Right ventricle myocardium inferior (tissue), 1 donor: ENCODE results near the gene TRMT1. TPM values are rescaled to one million over a fixed set of nuclear protein-coding genes. Genes with fewer than 3 reads are reported as not detected.
"Not testable (repeated sequence)": the region's sequence is repeated elsewhere in the genome, so short reads cannot be mapped to it uniquely, and the experiment has no call there.

Source experiments
- ATAC-seq: fragments of 200-7000 bp; cut with Tn5 transposase; one replicate; pipeline ENCODE4 v1.9.1; 2020; ENCODE audit warnings: mild to moderate bottlenecking, moderate library complexity
- DNase-seq: peaks from one replicate; pipeline ENCODE4 v3.0.0; 2021; ENCODE audit errors: missing footprints
- intact Hi-C: fragments of 100-400 bp; cut with DNase I; formaldehyde crosslinking; loops from one replicate; pipeline ENCODE4 v1.11.0; 2022
- long read RNA-seq: library from polyadenylated mRNA; unstranded; transcript quantifications from one replicate; pipeline ENCODE4 v2.0.0, GENCODE V29; 2021
- total RNA-seq: library from RNA; stranded (reverse); fragmentation: NEBNext Ultra II Directional; extraction: Animal tissue kit (Norgen Biotek cat#: 25700); gene quantifications from one replicate; pipeline ENCODE4 v1.2.1, GENCODE V29; 2021
- donor health status: DM: no; HTN: yes; CAD: no; lungs with severe emphysema.

Gene TRMT1
- total RNA-seq, result 21.1 TPM
- long read RNA-seq, transcript TRMT1-202 (17 exons, 2,142 nt), result major isoform, 15 of 23 reads
- long read RNA-seq, partial matches to known transcripts, result 1 of 23 reads
- long read RNA-seq, other reads (novel, unspliced or antisense), result 7 of 23 reads

DNA sequence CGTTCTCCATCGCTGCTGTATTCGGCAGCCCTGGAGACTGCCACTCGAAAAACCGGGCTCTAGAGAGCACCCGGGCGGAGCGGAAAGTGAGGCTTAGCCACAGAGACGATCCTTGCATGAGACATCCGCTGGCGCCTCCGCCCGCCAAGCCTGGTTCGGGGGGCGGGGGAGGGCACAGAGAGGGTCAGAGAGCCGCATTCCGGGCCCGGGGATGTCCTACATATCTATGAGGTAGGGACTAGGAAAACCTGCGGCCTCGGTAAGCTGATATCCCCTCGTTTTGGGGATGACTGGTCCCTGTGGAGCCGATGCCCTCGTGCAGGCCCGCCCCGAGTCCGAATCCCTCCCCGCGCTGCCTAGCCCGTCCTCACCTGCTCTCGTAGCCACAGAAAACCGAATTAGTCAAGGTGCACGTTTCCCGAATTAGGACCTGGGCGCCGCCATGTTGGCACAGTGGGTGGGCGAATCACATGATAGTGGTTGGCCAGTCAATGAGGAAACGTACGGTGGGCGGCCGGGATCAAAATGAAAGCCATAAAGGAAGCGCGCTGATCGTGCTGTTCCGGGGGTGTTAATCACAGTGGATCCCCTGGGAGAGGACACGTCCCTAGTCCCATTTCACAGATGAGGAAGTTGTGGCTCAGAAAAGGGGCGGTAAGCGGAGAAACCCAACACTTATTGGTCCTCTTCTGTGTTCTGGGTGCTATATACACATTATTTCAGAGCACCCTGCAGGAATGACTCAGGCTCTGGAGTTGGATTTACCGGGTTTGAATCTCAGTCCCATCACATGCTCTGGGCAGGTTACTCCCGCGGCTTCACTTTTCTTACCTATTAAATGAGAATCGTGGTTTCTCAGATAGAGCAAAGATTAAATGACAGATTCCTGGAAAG, at the start of gene TRMT1:
TRMT1 (minus strand) TSS at position 459 of the 894 bp plus-strand sequence; CDS start at position 118, 341 bp downstream.
- ATAC-seq, result peak; percentile 77
- intact Hi-C loops, result loop anchor here (2.0 kb wide), 2 partner anchors 14 to 34 kb away; partner anchors contain the start of genes IER2, LYL1 and STX10
- DNase-seq, result peak; percentile 97

DNA sequence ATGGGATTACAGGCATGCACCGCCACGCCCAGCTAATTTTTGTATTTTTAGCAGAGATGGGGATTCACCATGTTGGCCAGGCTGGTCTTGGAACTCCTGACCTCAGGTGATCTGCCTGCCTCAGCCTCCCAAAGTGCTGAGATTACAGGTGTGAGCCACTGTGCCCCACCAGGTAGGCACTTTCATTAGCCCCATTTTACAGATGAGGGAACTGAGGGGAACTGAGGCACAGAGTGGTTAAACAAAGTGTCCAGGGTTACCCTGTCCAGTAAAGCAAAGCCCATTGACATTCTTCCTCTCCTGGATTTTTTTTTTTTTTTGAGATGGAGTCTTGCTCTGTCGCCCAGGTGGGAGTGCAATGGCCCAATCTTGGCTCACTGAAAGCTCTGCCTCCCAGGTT, 49.6 kb upstream of the TRMT1 start:
- peak; percentile 6 for DNase-seq
- intact Hi-C loops, result not testable (repeated sequence)

DNA sequence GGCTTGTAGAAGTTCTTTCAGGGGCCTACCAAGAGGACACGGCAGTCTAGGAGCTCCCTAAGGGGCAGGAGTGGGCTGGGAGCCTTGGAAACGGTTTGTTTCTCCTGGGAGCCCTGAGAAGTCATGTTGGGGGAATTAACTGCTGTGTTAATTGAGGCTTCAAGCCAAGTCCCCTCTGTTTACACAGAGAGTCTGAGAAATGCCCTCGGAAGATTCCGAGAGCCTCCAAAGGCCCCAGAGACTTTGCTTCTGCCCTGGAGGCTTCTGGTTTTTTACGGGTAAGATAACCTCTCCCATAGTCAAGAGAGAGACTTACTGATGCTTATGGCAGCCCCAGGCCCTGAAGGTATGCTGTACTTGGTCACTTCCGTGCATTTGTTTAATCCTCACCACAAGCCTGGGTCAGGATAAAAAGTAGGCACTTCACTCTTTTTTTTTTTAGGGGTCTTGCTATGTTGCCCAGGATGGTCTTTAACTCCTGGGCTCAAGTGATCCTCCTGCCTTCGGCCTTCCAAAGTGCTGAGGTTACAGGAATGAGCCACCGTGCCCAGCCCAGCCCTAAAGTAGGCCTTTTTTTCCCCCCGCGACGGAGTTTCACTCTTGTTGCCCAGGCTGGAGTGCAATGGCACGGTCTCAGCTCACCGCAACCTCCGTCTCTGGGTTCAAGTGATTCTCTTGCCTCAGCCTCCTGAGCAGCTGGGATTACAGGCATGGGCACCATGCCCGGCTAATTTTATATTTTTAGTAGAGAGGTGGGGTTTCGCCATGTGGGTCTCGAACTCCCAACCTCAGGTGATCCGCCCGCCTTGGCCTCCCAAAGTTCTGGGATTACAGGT, 48.8 kb upstream of the TRMT1 start:
- ATAC-seq, result no peak
- intact Hi-C loops, result no loop called here
- peak; percentile 5 for DNase-seq

More for the DNA sequence above, 49.6 kb upstream of the TRMT1 start:
- ATAC-seq, result not testable (repeated sequence)

DNA sequence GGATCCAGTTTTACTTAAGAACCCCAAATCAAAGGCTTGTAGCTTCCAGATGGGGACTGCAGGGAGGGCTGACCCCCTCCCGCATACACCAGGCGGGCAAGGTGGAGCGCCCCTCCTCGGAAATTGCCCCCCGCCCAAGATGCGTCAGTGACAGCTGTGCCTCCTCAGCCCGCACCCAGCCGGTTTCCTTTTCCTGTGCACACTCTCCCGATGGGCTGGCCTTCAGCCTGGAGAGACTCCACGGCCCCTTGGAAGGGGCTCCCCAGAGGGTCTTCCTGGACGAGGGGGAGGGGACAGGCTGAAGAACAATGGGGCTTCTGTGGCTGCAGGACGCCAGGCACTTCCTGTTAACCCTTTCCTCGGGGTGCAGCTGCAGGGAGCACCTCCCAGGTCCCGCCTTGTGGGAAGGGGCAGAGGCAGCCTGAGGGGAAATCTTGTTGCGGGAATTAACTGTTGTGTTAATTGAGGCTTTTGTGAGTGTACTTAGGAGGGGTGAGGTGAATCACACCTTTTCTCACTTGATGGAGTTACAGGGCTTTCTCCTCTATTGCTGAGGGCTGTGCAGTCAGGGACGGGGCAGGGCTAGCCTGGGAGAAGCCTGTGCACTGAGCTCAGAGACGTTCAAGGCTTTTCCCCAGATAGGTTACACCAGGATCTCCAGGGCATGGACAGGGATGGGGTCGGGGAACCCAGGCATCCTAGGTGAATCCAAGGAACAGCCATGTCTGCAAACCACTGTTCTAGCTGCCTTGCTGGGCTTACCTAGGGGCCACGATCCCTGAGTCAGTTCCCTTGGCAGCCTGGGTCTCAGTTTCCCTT, 48.0 kb upstream of the TRMT1 start:
- DNase-seq (peak; percentile 83), ATAC-seq (peak; percentile 34)
- intact Hi-C loops, result no loop called here

DNA sequence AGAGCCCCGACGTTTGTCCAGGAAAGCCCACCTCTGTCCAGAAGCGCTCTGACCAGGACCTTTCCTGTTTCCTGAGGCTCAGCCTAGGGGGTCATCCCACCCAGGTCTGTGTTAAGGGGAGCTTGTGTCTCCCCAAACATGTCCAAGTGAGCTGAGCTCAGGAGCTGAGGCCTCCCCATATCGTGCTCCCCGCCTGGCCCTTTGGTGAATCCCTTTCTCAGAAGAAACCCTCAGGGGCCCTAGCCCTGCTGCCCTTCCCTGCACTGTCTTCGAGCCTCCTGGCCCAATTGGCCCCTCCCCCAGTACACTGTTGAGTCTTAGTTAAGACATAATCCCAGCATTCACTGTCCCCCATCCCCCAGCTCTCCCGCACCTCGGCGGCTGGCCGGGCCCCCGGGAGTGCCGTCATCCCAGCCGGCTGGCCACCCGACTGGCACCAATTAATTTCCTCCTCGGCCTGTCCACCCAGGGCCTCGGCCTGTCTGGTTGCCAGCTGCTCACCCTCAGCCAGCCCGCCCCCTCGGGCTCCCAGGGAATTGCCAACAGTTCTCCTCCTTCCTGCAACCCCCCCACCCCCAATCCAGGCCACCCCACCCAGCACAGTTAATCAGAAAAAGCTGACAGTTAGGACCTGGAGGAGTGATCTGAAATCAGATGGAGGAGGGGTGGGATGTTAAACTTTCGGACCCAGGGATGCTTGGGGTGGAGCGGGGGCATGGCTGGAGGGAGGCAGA, 47.2 kb upstream of the TRMT1 start:
- intact Hi-C loops, result loop anchor here (2.0 kb wide), 1 partner anchor 61 kb away; the partner anchor contains the start of gene LYL1
- peak; percentile 53 for ATAC-seq
- peak; percentile 85 for DNase-seq

DNA sequence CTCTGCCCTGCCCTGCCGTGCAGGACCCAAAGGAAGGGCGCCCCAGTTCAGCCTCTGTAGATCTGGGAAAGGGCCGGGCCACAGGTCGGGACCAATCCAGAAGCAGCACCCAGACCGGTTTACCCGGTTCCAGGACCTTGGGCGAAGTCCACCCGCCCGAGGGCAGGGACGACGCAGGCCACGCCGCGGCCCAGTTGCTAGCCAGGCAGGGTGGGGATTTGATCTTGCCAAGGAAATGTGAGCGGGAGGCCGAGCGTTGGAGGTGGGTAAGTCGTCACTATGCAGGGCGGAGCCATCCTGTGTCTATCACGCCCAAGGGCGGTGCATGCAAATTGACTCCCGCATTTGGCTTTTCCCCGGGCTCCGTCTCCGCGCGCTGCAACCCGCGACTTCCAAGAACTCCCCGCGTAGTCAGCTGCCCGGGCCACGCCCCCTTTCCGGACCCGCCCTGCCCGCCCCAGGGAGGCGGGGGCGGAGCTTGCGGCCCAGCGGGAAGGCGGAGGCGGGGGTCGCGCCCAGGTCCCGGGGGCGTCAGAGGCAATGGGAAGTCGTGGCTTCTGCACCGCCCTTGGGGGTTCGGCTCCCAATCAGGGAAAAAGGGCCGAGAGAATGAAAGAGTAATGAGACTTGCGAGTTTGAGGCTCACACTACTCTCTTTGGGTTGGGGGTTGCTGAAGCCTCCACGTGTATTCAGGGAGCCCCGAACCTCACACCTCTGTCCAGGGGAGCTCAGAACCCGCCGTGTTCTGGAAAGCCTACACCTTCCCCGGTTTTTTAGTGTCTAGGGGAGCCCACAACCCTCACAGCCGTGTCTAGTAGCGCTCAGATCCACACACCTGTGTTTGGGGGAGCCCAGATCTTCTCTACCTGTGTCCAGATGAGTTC, 46.4 kb upstream of the TRMT1 start:
- ATAC-seq (peak; percentile 92), DNase-seq (peak; percentile 98)
- intact Hi-C loops, result loop anchor here (2.0 kb wide), 1 partner anchor 60 kb away; the partner anchor contains the start of gene LYL1

DNA sequence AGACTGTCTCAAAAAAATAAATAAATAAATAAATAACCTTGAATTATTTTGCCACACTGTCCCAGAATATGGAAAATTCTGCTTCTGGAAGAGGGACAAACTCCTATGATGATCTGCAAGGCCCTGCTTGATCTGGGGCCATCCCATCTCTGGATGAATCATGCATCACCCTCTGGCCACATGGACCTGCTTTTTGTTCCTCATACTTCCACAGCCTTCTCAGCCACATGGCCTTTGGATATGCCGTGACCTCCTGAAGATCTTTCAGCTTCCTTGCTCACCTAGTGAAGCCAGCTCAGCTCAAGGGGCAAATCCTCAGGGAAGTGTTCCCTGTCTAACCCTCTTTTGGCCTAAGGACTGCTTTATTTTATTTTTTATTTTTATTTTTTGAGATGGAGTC, 44.0 kb upstream of the TRMT1 start:
- no peak for DNase-seq
- intact Hi-C loops, result no loop called here
- ATAC-seq, result no peak

DNA sequence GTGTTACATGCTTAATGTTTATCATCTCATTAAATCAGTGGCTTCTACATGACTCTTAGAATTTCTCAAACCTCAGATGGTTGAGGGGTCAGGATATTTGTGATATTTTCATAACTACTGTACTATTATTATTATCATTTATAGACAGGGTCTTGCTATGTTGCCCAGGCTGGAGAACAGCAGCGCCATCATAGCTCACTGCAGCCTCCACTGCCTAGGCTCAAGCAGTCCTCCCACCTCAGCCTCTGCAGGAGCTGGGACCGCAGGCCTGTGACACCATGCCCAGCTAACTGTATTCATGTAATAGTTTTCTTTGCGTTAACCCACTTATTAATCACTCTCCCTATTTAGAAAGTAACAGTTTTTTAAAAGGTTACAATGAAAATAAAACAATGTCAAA, 43.2 kb upstream of the TRMT1 start:
- intact Hi-C loops, result loop anchor here (10.0 kb wide), 1 partner anchor 685 kb away; no protein-coding TSS in a partner anchor
- DNase-seq (peak; percentile 25), ATAC-seq (no peak)

DNA sequence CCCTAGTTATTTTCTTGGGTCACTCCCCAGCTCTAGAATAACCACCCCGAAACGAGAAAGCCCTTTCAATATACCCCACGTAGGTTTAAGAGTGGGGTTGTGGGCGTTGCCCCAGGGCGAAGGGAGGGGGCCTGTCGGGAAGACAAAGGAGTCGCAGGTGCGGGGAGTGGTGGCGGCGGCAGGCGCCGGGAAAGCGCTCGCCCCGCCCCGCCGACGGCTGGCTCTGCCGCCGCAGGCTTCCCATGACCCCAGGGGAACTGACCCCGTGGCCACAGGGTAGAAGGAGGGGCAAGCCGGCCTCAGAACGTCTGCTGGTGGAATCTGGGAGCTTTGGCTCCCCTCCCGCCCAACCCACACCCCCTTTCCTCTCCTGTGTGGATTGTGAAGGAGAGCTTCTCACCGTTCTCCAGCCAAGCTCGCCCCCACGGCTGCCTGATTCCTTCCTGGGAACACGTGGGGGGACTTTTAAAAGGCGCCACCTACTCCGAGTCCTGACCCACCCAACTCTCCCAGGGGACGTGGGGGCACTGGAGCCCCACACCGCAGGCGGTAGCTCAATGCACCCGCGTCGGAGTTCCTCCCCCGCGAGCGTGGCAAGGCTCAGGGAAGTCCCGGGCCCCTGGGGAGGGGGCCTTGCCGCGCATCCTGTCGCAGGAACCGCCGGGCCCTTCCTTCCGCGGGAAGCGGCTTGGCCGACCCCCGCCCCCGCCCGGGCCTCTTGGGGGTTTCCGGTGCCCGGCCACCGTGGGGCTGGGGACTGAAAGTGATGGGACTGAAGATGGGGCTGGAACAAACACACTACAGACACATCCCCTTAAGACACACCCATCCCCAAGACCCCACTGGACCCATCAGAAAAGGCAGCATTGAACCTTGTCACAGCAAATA, 39.2 kb upstream of the TRMT1 start:
- DNase-seq, result peak; percentile 91
- intact Hi-C loops, result loop anchor here (10.0 kb wide), 1 partner anchor 689 kb away; no protein-coding TSS in a partner anchor
- ATAC-seq, result peak; percentile 4

DNA sequence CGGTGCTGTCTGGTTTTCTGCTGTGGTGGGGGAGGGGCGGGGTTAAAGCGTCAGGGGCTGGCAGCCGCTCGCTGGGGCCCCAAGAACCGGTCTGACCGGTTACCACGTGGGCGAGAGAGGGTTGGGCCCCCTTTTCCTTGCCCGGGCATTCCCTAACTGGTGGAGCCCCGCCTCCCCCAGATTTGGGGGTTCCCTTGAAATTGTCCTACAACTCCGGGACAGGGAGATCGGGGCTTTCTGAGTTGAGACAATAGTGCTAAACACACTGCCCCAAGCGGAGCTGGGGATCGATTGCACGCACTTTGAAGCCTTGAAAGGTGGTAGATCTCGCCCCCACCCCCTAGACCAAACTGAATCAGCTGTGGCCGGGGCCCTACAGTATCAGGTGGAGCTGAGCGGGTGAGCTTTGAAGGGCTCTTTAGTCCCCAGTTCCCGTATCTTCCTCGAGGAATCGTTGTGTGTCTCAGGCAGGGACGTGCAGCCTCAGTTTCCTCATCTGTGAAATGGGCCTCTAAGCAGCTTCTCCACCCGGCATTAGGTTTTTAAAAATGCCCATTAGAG, 38.5 kb upstream of the TRMT1 start:
- intact Hi-C loops, result loop anchor here (10.0 kb wide), 1 partner anchor 690 kb away; no protein-coding TSS in a partner anchor
- DNase-seq (peak; percentile 72), ATAC-seq (no peak)

DNA sequence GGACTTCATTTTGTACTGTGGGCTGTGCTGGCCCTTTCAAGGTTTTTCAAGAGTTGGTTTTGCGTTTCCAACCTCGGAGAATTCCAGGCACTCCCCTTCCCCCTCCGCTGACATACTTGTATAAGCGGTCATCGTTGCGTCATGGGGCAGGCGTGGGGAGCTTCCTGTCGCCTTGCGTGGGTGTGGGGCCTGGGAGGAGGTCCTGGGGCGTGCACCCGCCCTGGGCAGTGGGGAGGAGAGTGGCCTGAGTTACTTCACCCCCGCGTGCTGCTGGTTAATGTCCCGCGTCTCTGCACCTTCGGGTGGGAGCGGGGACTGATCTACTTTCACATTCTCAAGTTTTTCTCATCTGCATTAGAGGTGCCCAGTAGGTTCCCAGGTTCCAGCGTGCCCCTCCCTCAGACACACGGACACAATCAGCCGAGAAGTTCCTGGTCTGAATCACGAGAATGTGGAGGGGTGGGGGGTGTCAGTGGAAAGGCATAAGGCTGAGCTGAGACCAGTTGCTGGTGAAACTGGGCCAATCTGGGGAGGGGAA, 37.8 kb upstream of the TRMT1 start:
- DNase-seq, result peak; percentile 97

DNA sequence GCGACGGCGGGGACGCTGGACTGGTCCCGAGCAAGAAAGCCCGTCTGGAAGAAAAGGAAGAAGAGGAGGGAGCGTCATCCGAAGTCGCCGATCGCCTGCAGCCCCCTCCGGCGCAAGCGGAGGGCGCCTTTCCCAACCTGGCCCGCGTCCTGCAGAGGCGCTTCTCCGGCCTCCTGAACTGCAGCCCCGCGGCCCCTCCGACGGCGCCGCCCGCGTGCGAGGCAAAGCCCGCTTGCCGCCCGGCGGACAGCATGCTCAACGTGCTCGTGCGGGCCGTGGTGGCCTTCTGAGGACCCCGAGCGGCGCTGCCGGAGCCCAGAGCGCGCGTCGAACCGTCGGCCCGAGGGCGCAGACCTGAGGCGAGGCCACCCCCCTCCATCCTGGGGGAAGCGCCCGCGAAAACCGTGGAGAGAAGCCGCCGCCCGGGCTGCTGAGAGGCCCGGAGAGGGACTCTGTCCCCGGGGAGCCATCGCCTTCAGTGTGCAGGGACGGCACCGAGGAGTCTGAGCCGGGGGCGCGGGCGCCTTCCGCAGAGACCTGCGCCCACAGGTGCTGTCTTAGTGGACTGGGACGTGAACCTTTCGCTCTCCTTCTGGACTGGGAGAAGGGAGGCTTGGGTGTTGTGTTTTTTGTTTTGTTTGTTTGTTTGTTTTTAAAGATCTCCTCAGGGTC, 37.2 kb upstream of the TRMT1 start:
- intact Hi-C loops, result loop anchor here (10.0 kb wide), 1 partner anchor 691 kb away; no protein-coding TSS in a partner anchor
- DNase-seq, result peak; percentile 79
- ATAC-seq, result no peak

More for the DNA sequence above, 37.8 kb upstream of the TRMT1 start:
- intact Hi-C loops, result loop anchor here (10.0 kb wide), 1 partner anchor 690 kb away; no protein-coding TSS in a partner anchor
- ATAC-seq, result peak; percentile 23

DNA sequence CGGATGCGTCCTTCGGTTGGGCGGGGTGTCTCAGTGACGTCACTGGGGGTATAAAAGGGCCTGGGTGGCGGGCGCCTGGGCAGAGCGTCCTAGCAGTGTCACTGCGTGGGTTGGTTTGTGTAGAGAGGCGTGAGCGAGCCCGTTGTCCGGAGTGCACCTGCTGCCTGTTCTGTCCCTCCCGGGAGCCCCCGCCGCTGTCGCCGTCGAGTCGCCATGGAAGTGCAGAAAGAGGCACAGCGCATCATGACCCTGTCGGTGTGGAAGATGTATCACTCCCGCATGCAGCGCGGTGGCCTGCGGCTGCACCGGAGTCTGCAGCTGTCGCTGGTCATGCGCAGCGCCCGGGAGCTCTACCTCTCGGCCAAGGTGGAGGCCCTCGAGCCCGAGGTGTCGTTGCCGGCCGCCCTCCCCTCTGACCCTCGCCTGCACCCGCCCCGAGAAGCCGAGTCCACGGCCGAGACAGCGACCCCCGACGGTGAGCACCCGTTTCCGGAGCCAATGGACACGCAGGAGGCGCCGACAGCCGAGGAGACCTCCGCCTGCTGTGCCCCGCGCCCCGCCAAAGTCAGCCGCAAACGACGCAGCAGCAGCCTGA, 36.5 kb upstream of the TRMT1 start:
- DNase-seq (peak; percentile 97), ATAC-seq (peak; percentile 62)
- intact Hi-C loops, result loop anchor here (10.0 kb wide), 1 partner anchor 692 kb away; no protein-coding TSS in a partner anchor
